Superior temporal gyrus (tissue), 1 donor: ENCODE results near the gene CHST8.
"Not testable (repeated sequence)": the region's sequence is repeated elsewhere in the genome, so short reads cannot be mapped to it uniquely, and the experiment has no call there.

Experiments used
- DNase-seq: peaks from one replicate; pipeline ENCODE4 v3.0.0-alpha.2; 2016; ENCODE audit errors: extremely low spot score

Gene CHST8

DNA sequence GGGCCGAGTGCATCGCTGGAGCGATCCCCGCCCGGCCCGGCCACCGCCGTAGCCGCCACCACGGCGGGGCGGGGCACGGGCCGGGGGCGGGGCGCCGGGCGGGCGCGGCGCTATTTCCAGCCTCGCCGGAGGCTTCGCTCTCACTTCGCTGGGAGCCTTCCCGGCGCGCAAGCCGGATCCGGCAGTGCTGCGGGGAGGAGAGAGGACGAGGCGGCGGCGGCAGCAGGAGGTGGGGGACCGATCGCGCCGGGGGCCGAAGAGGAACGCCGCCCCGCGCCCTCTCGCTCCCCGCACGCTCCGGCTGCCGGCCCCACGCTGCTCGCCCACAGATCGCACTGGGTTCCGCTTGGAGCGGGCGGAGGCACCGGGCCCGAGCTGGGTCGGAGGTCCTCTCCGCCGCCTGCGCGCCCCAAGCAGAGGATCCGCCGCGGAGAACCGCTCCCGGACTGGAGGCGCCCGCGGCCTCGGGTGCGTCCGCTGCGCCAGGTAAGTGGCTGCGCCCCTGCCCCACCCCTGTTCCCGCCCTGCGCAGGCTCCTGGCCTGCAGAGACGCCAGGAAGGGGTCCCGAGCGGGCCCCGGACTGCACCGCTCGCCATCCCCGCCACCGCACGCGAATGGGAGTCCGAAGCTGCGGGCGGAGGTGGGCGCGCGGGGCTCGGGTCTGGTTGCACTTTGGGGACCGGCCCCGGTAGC lies at the start of gene CHST8:
Gene CHST8, plus strand, starts transcription at position 143 of the 694 bp plus-strand sequence. CDS start 67,309 bp downstream, outside the sequence.
- DNase-seq: no peak

- no peak for DNase-seq
These were observed 48.8 kb upstream of the CHST8 start for GRCh38 chr19:33572929-33573328.

DNA sequence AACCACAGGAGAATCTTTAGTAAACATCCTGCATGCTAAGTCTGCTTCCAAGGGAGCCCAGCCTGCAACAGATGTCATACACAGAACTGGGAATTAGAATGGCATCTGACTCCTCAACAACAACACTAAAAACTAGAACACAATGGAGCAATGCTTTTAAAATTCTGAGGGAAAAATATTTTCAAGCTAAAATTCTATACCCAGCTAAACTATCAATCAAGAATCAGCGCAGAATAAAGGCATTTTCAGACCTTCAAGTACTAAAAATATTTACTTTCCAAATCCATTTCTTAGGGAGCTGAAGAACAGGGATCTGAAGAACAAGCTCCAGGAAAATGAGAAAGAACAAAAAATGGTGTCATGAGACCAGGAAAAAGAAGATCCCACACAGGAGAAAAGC lies 46.9 kb upstream of the CHST8 start:
- no peak for DNase-seq

DNA sequence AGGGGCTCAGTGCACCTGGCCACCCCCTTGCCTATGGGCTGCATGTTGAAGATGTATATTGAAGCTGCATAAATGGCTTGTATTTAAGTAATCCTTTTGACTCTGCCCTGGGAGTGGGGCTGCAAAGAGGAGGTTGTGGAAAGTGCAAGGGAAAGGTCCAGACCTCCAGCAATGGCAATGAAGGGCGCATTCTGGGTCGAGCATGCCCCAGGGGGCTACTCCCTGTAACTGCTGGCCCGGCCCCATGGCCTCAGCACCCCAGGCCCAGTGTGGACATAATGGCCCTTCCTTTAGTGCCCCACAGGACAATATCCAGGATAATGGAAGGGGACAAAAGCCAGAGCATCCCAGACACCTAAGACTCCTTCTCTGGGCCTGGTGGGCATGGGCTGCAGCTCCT lies 43.1 kb upstream of the CHST8 start:
- no peak for DNase-seq

- DNase-seq: no peak
These were observed 41.6 kb upstream of the CHST8 start for GRCh38 chr19:33580026-33580644.

DNA sequence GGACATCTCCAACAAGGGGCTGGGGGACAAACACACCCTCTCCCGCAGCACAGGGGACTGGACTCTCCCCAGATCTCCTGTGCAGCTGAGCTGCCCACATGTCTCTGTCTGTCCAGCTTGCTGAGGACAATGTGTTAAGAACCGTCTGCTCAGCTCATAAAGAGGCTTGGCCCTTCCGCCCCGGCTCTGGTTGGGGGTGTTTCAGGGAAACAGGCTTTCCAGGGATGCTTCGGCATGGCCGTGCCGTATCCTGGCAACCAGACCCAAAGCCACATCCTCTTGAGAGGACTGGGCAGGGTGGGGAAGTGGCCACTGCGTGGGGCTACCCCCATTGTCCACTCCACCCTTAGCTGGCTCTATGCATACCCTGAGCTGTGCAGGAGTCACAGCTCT lies 41.1 kb upstream of the CHST8 start:
- DNase-seq: no peak

- no peak for DNase-seq
These were observed 38.8 kb upstream of the CHST8 start for GRCh38 chr19:33582914-33583313.

- DNase-seq: no peak
These were observed 34.6 kb upstream of the CHST8 start for GRCh38 chr19:33587150-33587549.

GRCh38 chr19:33590224-33590623 lies 31.5 kb upstream of the CHST8 start:
- no peak for DNase-seq

- no peak for DNase-seq
These were observed 26.0 kb upstream of the CHST8 start for GRCh38 chr19:33595783-33596182.

GRCh38 chr19:33601583-33601982 lies 20.2 kb upstream of the CHST8 start:
- DNase-seq: no peak

DNA sequence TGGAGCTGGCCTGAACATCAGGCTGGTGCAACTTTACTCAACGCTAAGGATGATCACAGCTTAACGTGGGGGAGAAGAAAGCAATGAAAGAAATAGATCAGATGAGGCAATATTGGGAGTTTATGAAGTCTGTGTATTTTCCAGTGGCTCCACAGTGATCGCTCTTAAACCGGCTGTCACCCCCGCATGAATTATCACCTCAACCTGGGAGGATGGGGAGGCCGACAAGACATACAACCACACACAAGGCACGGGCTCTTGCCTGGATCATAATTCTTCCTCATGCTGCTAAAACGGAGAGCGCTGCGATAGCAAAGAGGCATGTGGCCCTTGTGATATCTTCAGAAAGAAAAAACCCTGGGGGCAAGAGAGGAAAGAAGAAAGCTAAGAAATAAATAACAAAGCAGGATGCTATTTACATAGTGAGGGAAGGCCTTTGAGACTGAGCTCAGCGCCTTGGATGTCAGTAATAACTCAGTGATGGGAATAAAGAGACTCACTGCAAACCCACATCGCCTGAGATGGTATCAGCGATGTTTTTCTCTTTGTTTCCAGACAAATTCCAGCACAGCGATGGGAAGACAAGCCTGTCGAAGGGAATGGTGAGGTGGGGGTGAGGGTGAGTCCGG lies 19.1 kb upstream of the CHST8 start:
- no peak for DNase-seq

DNA sequence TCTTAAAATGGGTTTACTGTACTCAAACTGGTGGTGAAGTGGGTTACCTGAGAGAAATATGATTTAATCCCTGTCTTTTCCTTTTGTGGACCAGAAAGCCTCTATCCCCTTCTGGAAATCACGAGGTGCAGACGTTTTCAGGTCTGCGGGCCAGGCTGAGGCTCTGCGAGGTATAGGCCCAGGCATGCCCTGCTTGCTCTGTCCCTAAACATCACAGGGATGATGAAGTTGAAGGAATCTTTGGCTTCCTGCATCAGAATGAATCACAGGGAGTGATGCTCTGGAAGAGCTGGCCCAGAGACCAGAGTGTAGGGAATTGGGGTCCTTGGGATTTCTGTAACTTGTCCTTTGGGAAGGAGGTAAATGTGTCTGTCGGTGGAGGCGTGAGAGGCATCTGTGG lies 18.4 kb upstream of the CHST8 start:
- DNase-seq: no peak

DNA sequence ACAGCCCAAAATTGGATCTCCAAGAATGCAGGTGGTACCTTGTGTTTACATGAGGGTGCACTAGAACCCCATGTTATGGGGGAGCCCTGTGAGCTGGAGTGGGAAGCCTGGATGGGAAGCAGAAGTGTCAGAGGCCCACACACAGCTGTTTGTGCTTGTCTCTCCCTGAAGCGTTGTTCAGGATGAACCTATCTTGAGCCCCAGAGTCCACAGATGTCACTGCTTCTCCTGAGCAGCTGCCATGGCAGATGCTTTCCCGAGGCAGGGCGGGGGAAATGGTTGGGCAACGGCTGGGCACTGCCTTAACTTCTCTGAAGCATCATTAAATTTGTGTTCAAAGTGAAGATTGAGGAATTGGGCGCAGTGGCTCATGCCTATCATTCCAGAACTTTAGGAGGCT lies 17.1 kb upstream of the CHST8 start:
- no peak for DNase-seq

- not testable (repeated sequence) for DNase-seq
These were observed 15.9 kb upstream of the CHST8 start for GRCh38 chr19:33605803-33606295.

DNA sequence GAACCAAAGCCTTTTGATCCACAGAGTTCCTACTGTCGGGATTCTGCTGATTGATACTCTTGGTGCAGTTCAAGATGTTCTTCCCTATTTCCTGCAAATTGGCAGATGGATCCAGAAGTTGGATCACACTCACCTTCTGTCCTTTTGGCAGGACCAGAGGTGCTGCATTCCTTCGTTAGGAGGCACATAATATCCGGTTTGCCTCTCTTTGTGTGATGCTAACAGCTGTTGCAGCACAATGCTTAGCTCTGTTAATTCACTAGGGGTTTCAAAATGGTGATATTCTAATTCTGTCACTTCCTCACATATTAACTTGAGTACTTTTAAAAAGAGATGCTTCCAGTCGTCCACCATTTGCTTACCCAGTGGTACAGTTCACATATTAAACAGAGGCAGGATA lies 15.2 kb upstream of the CHST8 start:
- no peak for DNase-seq

- DNase-seq: no peak
These were observed 12.4 kb upstream of the CHST8 start for GRCh38 chr19:33609353-33609752.

DNA sequence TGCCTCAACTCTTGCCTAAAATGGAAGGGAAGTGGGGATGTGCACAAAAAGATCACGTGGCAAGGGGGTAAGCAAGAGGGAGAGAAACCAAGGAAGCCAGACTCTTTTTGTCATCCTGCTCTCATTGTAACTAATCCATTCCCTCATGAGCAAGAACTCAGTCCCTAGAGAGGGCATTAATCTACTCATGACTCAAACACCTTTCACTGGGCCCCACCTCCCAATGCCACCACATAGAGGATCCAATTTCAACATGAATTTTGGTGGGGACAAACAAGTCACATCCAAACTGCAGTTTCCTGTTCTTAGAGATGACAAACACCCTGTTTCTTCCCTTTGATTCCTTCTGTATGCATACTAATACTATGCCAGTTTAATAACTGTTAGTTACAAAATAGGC lies 11.2 kb upstream of the CHST8 start:
- no peak for DNase-seq

GRCh38 chr19:33612928-33613619 lies 8.7 kb upstream of the CHST8 start:
- no peak for DNase-seq

GRCh38 chr19:33613620-33614000 lies 8.1 kb upstream of the CHST8 start:
- DNase-seq: no peak

DNA sequence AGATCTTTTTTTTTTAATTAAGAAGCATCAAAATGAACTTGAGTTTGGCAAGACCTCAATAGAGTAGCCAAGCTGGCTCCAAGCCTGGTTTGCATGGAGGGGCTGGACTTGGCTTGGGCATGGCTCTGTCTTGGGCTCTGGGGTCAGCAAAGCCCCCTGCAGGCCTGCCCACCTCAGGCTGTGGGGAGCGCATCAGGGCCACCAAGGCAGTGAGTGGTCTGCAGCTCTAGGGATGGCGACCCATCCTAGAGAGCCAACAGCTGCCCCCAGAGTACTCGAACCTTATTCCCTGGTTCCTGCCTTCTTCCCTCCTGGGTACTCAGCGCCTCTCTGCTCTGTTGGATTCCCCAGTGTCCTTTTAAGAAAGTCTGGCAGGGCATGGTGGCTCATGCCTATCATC lies 5.4 kb upstream of the CHST8 start:
- no peak for DNase-seq

- no peak for DNase-seq
These were observed 4.9 kb upstream of the CHST8 start for GRCh38 chr19:33616857-33617256.

DNA sequence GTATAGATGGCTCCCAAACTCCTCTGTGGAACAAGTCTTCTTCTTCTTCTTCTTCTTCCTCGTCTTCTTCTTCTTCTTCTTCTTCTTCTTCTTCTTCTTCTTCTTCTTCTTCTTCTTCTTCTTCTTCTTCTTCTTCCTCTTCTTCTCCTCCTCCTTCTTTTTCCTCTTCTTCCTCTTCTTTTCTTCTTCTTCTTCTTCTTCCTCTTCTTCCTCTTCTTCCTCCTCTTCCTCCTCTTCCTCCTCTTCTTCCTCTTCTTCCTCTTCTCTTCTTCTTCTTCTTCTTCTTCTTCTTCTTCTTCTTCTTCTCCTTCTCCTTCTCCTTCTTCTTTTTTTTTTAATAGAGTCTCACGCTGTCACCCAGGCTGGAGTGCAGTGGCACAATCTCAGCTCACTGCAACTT lies 3.4 kb upstream of the CHST8 start:
- DNase-seq: not testable (repeated sequence)
